ENCODE data around the gene HOXC12. TPM values are rescaled to one million over a fixed set of nuclear protein-coding genes. Genes with fewer than 3 reads are reported as not detected.

HOXC12 gene
- polyA plus RNA-seq, 1 of the 3 experiments (the other 2 are of a cell fraction) = not detected

DNA sequence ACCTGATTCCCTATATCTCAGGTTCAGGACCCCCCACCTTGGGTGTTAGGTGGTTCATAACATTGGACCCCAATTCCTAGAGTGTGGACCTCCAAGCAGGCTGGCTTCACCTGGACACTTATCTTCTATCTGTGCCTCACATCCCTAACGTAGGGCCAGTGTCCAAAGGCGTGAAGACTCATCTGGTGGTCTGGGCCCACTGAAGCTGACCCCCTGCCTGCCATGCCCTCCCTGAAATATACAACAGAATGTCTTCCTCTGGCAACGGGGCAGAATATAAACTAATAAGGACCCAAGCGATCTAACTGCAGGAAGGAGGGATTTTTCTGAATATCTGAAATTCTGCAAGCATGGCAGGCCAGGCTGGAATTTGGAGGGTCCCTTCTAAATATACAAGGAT, 10.5 kb upstream of the HOXC12 start:
- WGBS (ENCODE audit: low lambda C conversion rate) = 29% methylated on average over 4 of the region's 4 CpGs
- TF ChIP-seq NFIC (IDR thresholded peaks at IDR 0.05; ENCODE audit: borderline replicate concordance) (no peak), GABPA (IDR thresholded peaks at IDR 0.05; ENCODE audit: low read depth) (no peak), JUND (IDR thresholded peaks at IDR 0.05) (no peak), FOSL2 (IDR thresholded peaks at IDR 0.05; ENCODE audit: borderline replicate concordance, low read depth) (no peak), EZH2phosphoT487 (IDR thresholded peaks at IDR 0.05; ENCODE audit: borderline replicate concordance, low read depth) (no peak), FOXJ3 (CRISPR knock-in tag; IDR thresholded peaks at IDR 0.05) (no peak), CHD2 (IDR thresholded peaks at IDR 0.05; ENCODE audit: low read length, partially characterized antibody) (no peak), YY1 (IDR thresholded peaks at IDR 0.05; ENCODE audit: low read depth) (no peak), RAD21 (IDR thresholded peaks at IDR 0.05; ENCODE audit: low read length) (no peak), RXRA (IDR thresholded peaks at IDR 0.05; ENCODE audit: borderline replicate concordance, low read depth) (no peak), RFX5 (IDR thresholded peaks at IDR 0.05; ENCODE audit: low read length) (no peak), TAF1 (IDR thresholded peaks at IDR 0.05; ENCODE audit: borderline replicate concordance, low read depth, low read length) (no peak), SIN3A (IDR thresholded peaks at IDR 0.05; ENCODE audit: borderline replicate concordance, low read depth, low read length) (no peak), NRF1 (IDR thresholded peaks at IDR 0.05; ENCODE audit: low read depth, low read length) (no peak)
- TF ChIP-seq, protein P1, sequence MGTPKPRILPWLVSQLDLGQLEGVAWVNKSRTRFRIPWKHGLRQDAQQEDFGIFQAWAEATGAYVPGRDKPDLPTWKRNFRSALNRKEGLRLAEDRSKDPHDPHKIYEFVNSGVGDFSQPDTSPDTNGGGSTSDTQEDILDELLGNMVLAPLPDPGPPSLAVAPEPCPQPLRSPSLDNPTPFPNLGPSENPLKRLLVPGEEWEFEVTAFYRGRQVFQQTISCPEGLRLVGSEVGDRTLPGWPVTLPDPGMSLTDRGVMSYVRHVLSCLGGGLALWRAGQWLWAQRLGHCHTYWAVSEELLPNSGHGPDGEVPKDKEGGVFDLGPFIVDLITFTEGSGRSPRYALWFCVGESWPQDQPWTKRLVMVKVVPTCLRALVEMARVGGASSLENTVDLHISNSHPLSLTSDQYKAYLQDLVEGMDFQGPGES (IDR thresholded peaks at IDR 0.05; ENCODE audit: low read depth, low read length) = no peak
- TF ChIP-seq, protein P2, sequence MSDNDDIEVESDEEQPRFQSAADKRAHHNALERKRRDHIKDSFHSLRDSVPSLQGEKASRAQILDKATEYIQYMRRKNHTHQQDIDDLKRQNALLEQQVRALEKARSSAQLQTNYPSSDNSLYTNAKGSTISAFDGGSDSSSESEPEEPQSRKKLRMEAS (IDR thresholded peaks at IDR 0.05; ENCODE audit: low read depth) = no peak
- TF ChIP-seq, protein P3, sequence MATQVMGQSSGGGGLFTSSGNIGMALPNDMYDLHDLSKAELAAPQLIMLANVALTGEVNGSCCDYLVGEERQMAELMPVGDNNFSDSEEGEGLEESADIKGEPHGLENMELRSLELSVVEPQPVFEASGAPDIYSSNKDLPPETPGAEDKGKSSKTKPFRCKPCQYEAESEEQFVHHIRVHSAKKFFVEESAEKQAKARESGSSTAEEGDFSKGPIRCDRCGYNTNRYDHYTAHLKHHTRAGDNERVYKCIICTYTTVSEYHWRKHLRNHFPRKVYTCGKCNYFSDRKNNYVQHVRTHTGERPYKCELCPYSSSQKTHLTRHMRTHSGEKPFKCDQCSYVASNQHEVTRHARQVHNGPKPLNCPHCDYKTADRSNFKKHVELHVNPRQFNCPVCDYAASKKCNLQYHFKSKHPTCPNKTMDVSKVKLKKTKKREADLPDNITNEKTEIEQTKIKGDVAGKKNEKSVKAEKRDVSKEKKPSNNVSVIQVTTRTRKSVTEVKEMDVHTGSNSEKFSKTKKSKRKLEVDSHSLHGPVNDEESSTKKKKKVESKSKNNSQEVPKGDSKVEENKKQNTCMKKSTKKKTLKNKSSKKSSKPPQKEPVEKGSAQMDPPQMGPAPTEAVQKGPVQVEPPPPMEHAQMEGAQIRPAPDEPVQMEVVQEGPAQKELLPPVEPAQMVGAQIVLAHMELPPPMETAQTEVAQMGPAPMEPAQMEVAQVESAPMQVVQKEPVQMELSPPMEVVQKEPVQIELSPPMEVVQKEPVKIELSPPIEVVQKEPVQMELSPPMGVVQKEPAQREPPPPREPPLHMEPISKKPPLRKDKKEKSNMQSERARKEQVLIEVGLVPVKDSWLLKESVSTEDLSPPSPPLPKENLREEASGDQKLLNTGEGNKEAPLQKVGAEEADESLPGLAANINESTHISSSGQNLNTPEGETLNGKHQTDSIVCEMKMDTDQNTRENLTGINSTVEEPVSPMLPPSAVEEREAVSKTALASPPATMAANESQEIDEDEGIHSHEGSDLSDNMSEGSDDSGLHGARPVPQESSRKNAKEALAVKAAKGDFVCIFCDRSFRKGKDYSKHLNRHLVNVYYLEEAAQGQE (IDR thresholded peaks at IDR 0.05; ENCODE audit: low read depth, low read length) = no peak
- Histone ChIP-seq H3F3A (replicated peaks; ENCODE audit: insufficient read depth) (no peaks in the 10 kb centered on the region), H3K4me3 (ENCODE audit: low read depth in 2 of 2, low read length in 1 of 2) (no peak overlapping the region), H3K4me1 (ENCODE audit: control insufficient read depth in 1 of 2, insufficient read depth in 2 of 2, low read depth in 1 of 2, low read length in 1 of 2) (no peaks in the 10 kb centered on the region), H3K9me3 (no peaks in the 10 kb centered on the region), H3K36me3 (replicated peaks in 1 of 2; ENCODE audit: control insufficient read depth in 1 of 2, insufficient read depth in 2 of 2, low read length in 1 of 2) (no peaks in the 10 kb centered on the region), H3K27me3 (ENCODE audit: insufficient read depth) (peaks cover 97% of the 10 kb centered on the region), H3K27ac (ENCODE audit: low read depth in 2 of 2, low read length in 1 of 2) (no peak overlapping the region), H3K79me2 (ENCODE audit: insufficient read depth) (no peaks in the 10 kb centered on the region), H2AFZ (ENCODE audit: low read depth) (no peak overlapping the region), H3K4me2 (no peak overlapping the region), H3K9ac (no peak overlapping the region), H4K20me1 (ENCODE audit: insufficient read depth) (no peaks in the 10 kb centered on the region), H3K9me2 (no peaks in the 10 kb centered on the region)
- ChIA-PET POLR2A (no interaction called here), CTCF (interaction anchor here (1.0 kb wide), 1 partner anchor 45 kb away, joined by 4 read pairs; no protein-coding TSS in a partner anchor)
- no peak for DNase-seq
